NCI-H1048 (cell line): ENCODE results near the gene SLCO3A1.
A peak's percentile ranks its signal among the peaks of the same experiment; 100 is the strongest.

Experiments used
- DNase-seq: peaks from one replicate; lab custom pipeline; 2025; lab: John Stamatoyannopoulos, UW

SLCO3A1 gene

DNA sequence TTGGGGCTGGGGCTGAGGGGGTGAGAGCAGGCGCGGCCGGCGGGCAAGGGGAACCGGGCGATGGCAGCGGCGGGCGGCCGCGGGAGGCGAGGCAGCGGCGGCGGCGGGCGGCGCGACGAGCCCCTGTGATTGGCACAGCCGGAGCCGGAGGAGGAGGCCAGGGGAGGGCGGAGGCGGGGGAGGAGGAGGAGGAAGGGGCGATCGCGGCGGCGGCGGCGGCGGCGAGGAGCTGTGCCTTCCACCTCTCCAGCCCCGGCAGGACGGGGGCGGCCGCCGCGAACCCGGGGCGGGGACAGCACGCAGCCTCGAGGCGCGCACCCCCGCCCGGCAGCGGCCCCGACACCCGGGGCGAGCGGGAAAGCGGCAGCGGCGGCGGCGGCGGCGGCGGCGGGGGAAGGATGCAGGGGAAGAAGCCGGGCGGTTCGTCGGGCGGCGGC is at the start of gene SLCO3A1:
Gene SLCO3A1, plus strand, starts transcription at position 198 of the 437 bp plus-strand sequence.
- DNase-seq = no peak

DNA sequence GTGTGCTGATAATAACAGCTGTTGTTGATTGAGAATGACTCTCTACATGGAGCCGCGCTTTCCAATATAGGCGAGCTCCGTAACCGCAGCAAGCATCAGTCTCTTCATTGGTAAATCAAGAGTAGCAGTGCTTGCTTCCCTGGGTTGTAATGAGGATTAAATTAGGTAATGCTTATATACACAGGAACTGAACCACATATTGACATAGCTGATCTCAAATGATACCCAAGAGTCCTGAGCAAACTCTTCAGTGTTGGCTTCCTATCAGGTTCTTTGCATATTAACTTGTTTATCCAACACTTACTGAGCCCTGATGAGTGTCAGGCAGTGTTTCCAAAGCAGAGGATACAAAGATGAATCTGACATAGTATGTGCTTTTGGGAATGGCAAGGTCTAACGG is 46.4 kb upstream of the SLCO3A1 start:
- DNase-seq = no peak

DNA sequence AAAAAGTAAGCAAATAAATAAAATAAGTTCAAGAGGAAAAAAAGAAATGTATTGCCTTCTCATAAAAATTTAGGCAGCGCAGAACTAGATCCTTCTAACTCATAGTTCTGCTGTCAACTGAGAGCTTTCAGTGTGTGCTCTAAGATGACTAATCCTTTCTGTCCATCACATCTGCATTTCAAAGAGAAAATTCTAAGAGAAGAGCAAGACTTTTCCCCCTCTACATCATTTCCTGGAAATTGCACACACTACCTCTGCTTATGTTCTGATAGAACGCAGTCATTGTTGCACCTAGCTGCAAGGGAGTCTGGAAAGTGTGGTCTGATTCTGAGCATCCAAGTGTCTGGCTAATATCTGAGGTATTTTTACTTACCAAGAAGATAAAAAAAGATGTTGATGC is 39.6 kb upstream of the SLCO3A1 start:
- no peak for DNase-seq

DNA sequence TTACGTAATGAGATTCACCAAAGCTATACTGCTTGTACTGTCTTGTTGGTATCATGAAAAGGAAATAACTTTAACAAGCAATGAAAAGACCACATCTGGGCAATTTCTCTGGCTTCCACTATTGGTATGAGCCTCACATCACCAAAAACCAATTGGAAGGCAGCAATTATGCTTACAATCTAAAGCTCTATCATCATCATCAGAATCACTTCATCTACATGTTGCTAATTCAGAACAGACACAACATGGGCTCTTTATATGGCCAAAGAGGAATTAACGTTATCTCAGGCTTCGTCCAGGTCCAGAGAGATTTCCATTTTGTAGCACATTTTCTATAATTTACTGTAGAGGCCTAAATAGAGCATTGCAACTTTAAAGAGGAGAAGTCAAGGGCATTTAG is 36.6 kb upstream of the SLCO3A1 start:
- no peak for DNase-seq

DNA sequence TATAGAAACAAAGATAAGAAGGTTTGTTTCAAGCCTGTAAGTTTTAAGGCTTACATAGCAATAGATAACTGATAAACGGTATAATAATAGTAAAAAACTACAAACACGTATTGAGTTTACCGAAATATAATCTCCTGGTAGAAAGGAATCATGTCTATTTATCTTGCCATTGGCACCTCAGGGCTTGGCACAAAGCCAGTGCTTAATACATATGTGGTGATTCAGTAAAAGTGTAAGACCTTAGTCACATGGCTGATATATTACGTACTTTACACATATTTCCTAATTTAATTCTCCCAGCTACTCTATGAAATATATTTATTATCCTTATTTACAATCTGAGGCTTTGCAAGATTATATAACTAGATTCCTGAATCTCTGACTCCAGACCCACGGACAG is 32.0 kb upstream of the SLCO3A1 start:
- DNase-seq = no peak

DNA sequence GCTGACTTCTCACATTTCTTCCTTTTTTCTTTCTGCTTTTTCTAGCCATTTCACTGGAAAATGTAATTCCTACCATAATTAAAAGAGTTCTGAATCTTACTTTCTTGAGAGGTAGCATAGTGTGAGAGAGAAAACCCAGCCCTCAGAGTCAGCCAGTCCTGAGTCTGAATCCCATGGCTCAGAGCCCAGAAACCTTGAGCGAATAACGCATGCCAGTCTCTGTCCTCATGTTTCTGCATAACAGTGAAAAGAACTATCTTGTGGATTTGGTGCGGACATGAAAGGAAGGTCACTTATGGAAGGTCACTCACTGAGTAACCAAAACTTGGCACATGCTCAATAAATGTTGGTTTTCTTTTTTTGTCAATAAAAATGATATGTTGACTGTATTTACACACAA is 29.3 kb upstream of the SLCO3A1 start:
- DNase-seq = no peak

DNA sequence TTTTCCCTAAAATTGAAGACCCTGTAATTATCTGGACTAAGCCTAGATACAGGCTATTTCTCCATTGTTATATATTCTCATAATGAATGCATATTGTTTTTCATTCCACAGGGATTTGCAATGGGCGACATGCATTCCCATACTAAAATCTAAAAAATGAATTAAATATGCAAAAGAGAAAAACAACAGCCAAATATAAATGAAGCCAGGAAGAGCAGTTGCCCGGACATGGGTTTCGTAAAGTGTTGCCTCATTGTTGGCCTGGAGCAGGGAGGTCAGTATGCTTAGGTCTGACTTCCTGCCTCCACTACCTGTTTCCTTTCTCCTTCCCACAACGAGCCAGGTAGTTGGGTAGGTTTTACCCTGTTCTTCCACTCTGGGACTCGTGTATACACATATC is 27.1 kb upstream of the SLCO3A1 start:
- DNase-seq = no peak

DNA sequence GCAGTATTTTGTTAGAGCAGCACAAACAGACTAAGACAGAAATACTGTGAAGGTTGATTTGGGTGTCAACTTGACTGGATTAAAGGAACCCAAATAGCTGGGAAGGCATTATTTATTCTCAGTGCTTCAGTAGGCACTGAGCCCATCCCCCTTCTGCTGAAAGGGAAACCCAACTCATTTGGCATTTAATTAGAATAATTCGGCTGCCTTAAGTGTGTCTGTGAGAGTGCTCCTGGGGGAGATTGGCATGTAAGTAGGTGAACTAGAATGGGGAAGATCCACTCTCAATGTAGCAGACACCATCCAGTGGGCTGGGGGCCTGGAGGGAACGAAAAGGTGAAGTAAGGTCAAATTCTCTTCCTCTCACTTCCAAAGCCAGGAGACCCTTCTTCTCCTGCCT is 20.5 kb upstream of the SLCO3A1 start:
- no peak for DNase-seq

DNA sequence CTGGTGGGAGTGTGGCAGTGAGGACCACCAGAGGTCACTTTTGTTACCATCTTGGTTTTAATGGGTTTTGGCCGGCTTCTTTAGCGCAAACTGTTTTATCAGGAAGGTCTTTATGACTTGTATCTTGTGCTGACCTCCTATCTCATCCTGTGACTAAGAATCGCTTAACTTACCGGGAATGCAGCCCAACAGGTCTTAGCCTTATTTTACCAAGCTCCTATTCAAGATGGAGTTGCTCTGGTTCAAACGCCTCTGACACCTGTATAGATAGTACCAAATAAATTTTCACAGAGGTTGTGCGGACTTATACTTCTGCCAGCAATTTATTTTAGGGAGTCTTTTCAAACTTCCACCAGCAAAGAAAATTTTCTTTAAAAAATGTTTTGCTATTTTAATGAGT is 13.6 kb upstream of the SLCO3A1 start:
- DNase-seq = no peak

DNA sequence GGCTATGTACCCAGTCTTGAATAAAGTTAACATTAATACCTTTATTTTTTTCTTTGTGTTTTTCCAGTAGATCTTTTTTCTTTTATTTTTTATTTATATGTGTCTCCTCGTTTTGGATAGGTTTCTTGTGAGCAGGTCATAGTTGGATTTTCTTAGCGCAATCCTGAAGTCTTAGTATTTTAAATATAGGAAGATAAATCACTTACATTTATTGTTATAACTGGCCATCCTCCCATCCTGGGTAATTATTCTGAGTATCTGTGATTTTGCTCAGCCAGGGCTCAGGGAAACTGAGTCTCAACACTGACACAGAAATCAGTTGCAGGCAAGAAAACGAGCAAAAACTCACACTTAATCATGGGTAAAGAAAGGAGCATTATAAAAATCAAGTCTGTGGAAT is 11.6 kb upstream of the SLCO3A1 start:
- DNase-seq = no peak

DNA sequence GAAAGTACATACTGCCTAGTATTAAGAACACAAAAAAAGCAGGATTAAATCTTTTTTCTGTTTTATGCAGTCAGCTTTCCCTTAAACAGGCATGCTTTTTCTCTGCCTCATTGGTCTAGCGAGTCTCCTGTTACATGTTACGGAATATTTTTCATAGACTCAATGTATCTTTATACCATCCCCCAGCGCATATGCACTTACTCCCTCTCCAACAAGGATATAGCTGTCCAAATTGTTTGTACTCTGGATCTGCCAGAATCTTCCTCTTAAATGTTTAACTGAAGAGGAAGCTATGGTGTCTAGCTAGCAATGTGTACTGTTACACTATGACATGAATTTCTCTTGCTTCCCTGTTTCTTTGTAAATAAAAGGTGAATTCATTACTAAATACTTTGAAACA is 9.2 kb upstream of the SLCO3A1 start:
- no peak for DNase-seq

DNA sequence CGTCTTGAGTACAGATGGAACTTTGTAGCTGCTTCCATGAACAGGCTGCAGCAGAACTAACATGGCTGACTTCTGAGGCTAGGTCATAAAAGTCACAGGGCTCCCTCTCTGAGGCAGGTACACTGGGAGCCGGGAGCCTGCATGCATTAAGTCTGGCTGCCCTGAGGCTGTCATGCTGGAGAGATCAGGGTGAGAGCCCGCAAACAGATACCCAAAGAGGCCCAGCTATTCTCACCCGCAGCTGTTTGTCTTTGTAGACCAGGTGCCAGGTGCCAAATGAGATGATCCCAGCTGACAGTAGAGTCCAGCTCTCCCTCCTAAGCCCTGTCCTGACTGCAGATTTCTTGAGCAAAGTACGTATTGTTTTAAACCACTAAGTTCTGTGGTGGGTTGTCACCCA is 8.6 kb upstream of the SLCO3A1 start:
- DNase-seq = no peak

DNA sequence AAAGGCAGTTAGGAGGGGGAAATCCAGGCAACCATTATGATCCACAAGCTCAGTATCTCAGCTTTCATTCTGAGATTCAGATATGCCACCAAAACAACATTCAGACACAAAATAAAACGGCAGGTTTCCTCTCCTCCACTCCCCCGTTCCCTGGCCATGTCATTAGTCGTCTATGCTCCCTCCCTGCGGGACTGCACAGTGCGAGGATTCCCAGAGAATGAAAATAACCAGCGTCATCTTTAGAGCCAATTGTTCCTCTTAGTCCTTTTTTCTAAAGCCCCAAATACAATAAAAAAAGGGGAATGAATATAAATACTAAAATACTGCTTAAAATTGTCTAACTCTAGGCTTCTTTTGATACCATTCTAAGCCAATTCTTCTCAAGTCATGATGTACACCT is 7.8 kb upstream of the SLCO3A1 start:
- no peak for DNase-seq

DNA sequence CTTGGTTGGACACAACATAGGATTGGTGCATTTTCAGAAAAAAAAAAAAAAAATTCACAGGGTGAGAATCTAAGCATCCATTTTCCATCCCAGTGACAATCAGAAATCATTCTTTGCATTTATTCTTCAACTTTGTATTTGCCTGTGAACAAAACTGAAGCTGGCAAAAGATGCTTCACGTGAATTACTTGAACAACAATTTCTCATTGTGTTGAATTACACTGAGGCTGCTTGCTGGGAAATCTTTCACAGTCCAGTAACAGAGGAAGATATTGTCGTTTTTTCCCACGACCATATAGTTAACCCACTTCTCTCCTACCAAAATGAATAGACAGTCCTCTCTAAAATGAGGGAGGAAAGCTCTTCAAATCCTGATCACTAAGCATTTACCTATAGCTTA is 4.3 kb upstream of the SLCO3A1 start:
- DNase-seq = no peak

DNA sequence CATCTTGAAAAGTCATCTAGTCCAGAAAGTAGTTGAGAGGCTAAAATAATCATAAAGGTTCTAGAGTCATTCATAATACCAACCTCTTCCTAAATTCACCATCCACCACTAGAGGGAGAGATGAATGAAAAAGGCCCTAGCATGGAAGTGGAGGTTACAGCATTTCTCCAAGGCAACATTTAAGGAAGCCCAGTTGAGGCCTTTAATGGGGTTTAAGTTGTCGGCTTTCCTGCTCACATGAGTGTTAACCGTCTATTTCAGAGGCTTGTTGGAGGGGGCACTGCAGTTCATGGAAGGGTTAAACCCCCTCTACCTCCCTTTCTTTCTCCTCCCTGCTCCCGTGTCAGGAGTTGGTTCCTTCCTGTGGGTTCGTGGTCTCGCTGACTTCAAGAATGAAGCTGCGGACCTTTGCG is 3.8 kb upstream of the SLCO3A1 start:
- DNase-seq = no peak

DNA sequence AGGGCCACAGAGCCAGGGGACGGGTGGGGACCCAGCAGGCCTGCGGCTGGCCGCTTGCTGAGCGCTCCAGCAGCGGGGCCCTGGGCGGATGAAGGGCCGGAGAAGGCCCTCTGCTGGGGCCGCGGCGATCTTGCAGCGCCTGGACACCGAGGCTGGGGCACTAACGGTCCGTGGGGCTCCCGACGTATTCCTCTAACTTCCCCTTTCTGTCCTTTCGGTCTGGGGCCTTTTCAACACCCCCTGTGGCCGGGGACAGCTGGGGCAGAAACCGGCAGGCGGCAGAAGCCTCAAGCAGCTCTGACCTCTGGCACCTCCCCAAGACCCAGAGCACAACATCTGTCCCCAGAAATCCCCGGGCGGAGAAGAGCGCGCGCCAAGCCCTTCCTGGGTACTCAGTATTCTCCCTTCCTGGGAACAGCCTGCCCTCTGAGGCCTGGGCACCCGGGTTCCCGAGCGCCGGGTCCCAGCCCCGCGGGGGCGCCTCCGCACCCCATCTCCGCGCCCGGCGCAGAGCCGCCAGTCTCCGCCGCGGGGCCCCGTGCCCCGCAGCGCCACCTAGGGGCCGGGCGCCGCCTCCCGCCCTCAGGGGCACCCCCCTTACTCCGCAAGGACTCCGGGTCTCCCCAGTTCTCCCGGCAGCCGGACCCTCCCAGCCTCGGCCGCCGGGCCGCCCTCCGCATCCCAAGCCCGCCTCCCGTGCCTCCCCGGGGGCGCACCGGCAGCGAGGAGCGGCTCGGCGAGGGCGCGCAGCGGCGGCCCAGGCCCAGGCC is 582 bp upstream of the SLCO3A1 start:
- DNase-seq = no peak

DNA sequence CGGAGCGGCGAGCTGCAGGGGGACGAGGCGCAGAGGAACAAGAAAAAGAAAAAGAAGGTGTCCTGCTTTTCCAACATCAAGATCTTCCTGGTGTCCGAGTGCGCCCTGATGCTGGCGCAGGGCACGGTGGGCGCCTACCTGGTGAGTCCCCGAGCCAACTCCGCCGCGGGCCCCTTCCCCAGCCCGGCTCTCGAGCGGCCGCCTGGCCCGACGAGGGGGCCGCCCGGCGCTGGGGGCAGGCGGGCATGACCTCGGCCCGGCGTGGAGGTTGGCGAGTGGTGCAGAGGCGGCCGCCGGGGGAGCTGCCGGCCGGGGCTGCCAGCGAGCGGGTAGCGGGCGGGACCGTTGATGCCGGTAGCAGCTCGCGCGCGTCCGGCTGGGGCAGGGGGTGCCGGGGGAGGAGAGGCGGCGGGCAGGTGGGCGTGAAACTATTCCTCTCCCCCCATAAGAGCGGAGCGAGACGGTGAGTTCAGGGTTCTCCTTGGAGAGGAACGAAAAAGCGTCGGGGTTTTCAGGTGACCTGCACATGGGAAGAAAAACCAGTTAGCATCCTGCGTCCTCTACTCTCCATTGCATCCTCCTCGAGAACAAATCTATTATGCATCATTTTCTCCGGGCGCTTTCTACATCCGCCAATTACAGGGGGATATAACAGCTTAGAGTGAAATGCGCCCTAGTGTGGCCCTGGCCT is 585 bp downstream of the SLCO3A1 start:
- no peak for DNase-seq

DNA sequence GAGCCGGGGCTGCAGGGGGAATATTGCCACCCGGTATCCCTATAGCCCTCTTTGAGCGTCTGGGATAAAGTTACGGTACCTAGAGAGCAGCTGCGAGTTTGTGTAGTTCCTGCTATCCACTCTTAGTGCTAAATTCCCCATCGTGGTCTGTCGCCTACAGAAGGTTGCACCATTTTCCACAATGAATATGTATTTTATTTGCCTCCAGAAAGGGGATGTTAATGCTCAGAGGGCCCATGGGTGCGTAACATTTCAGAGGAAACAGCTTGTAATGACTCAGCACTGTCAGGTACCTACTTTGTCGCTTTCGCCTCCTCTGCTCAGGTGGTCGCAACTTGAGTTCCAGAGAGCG is 1.1 kb downstream of the SLCO3A1 start:
- DNase-seq = no peak

DNA sequence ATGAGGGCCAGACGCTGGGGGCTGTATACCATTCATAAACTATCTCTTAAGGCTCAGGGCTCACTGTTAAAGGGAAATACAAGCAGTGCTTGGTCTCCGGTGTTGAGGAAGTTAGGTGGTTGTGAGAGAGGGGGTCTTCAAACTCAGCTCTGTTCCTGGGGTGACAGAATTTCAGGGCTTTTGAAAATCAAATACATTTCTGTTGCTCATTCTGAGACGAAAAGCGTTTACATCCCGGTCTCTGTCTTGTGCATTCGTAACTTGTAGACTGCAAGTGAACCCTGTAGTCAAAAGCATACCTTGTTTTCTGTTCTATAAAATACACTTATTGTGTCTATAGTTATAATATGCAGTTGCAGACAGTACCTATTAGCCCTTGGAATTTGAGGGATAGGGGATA is 1.7 kb downstream of the SLCO3A1 start:
- no peak for DNase-seq

DNA sequence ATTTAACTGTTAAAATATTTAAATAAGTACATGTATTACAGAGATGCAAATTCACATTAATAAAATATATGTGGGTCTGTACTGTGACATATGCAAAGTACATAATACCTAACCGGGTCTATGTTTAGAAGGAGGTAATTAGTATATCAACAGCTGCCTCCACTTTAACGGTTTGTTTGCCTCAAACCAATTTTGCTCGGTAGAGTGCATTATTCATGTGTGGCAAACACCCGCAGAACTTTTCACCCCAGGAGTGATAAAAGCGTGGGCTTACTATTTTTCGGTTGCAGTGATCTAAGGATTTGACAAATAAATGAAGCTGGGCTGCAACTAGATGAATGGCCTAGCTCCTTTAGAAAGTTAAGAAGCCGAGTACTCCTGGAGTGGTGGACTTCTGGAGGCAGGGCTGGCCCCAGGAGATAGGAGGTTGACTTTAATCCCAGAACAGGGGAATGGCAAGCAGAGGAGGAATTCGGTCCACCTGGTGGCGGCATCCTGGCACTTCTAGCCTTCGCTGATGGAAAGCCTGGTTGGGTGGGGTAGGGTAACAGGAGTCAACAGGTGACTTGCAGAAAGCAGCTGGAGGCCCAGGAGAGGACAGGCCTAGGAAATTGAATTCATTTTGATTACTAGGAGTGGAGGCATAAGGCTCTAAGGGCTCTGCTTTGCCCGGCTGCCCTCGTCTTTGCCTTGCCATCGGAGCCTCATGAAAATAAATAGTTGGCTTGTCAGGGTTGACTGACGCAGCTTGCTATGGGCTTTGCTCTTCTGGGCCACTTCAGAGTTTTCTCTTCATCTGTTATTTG is 2.4 kb downstream of the SLCO3A1 start:
- DNase-seq = peak; percentile 67

DNA sequence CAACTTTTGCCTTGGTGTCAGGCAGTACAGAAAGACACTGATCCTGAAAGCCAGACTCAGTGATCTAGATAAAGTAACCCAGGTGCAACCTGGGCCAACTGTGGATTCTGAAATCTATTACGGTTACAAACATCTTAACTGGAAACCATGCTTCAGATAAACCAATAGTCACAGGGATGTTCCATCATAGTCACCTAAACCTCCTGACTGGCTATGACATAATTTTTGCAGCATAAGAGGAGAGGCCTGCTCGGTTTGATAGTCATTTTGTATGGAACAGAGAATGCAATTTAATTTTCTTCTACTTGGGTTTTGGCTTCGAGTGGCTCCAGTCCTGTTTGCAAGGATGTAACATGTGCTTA is 3.7 kb downstream of the SLCO3A1 start:
- DNase-seq = no peak

DNA sequence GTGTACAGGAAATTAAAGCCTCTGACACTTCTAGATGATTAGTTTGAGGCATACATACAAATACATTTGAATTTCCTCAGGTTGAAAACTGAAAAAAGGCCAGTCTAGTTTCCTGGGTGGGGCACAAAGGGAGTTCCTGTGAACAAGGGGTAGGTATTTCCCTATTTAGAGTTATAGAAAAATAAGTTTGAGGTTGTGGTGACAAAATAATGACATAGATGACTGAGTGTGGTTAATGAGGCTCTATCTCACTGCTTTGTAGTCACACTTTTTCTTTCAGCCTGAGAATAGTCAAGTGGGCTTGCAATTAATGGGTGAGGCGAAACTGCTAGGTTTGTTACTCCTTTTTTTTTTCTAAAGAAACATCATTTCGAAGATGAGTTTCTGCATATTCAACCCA is 4.3 kb downstream of the SLCO3A1 start:
- DNase-seq = no peak

DNA sequence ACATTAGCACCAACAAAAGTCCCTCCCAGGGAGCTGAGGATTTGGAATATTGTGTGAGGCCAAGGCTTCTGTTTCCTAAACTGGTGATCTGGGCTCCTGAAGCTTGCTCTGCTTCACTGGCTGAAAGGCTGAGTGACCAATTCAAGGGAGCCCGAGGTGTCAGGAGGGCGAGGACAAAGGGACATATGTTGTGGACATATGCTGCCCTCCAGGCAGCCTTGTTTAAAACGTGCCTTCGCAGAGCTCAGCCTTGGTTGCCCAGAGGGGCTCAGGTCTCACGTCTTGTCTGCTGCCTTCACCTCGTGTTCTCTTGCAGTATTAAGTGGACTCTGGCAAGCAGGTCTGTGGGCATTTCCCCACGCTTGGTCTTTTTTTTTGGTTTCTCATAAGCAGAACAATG is 7.0 kb downstream of the SLCO3A1 start:
- no peak for DNase-seq
